ENCODE data around the gene GALNT17. TPM values are rescaled to one million over a fixed set of nuclear protein-coding genes. Genes with fewer than 3 reads are reported as not detected.

Gene GALNT17
- total and polyA plus RNA-seq, 3 experiments from 2014 or later, result not detected

DNA sequence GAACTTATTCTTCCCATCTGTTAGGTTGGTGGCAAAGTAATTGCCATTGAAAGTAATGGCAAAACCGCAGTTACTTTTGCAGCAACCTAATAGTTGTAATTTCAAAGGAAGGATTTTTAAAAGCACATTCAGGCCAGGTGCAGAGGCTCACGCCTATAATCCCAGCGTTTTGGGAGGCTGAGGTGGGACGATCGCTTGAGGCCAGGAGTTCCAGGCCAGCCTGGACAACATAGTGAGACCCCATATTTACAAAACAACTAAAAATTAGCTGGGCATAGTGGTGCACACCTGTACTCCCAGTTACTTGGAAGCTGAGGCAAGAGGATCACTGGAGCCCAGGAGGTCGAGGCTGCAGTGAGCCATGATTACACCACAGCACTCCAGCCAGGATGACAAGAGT, 374.9 kb downstream of the GALNT17 start:
- Histone ChIP-seq H3K27me3 (ENCODE audit: insufficient read depth, low read length, poor library complexity, severe bottlenecking) (no peaks in the 10 kb centered on the region), H3K4me3 (ENCODE audit: low read length) (no peak overlapping the region), H3K4me1 (ENCODE audit: insufficient read depth, low read length) (no peaks in the 10 kb centered on the region), H3K9me3 (ENCODE audit: low read length) (no peaks in the 10 kb centered on the region), H3K36me3 (ENCODE audit: insufficient read depth, low read length) (no peaks in the 10 kb centered on the region), H3K27ac (ENCODE audit: low read depth, low read length) (no peak overlapping the region)
- ChIA-PET POLR2A (no interaction called here), CTCF (no interaction called here)
- Mint-ChIP-seq H3K4me3 (no peak overlapping the region), H3K9me3 (peaks cover 2 to 19% (median 9%) of the 10 kb centered on the region in 5 donors), H3K36me3 (no peaks in the 10 kb centered on the region), H3K27me3 (no peaks in the 10 kb centered on the region), H3K27ac (no peak overlapping the region), H3K4me1 (no peaks in the 10 kb centered on the region)
- DNase-seq, result no peak

GRCh38 chr7:71507680-71508602, 376.0 kb downstream of the GALNT17 start:
- no peaks in the 10 kb centered on the region for H3K36me3 Mint-ChIP-seq
- DNase-seq, result no peak
- no peaks in the 10 kb centered on the region for H3K4me1 Mint-ChIP-seq
- Histone ChIP-seq H3K27me3 (ENCODE audit: insufficient read depth, low read length, poor library complexity, severe bottlenecking) (no peaks in the 10 kb centered on the region), H3K4me1 (ENCODE audit: insufficient read depth, low read length) (no peaks in the 10 kb centered on the region), H3K4me3 (ENCODE audit: low read length) (no peak overlapping the region), H3K9me3 (ENCODE audit: low read length) (no peaks in the 10 kb centered on the region), H3K27ac (ENCODE audit: low read depth, low read length) (no peak overlapping the region), H3K36me3 (ENCODE audit: insufficient read depth, low read length) (no peaks in the 10 kb centered on the region)
- CTCF ChIA-PET, result no interaction called here
- H3K9me3 Mint-ChIP-seq, result peaks cover under 1 to 13% (median 4%) of the 10 kb centered on the region in 5 donors
- POLR2A ChIA-PET, result no interaction called here
- H3K27me3 Mint-ChIP-seq, result no peaks in the 10 kb centered on the region
- H3K27ac Mint-ChIP-seq, result no peak overlapping the region
- H3K4me3 Mint-ChIP-seq, result no peak overlapping the region

GRCh38 chr7:71509381-71509780, 377.4 kb downstream of the GALNT17 start:
- Histone ChIP-seq H3K4me3 (ENCODE audit: low read length) (no peak overlapping the region), H3K9me3 (ENCODE audit: low read length) (no peaks in the 10 kb centered on the region), H3K27ac (ENCODE audit: low read depth, low read length) (no peak overlapping the region), H3K36me3 (ENCODE audit: insufficient read depth, low read length) (no peaks in the 10 kb centered on the region), H3K27me3 (ENCODE audit: insufficient read depth, low read length, poor library complexity, severe bottlenecking) (no peaks in the 10 kb centered on the region), H3K4me1 (ENCODE audit: insufficient read depth, low read length) (no peaks in the 10 kb centered on the region)
- Mint-ChIP-seq H3K9me3 (peaks cover 4 to 14% (median 7%) of the 10 kb centered on the region in 5 donors), H3K4me3 (no peak overlapping the region), H3K36me3 (no peaks in the 10 kb centered on the region), H3K4me1 (no peaks in the 10 kb centered on the region), H3K27me3 (no peaks in the 10 kb centered on the region), H3K27ac (no peak overlapping the region)
- CTCF ChIA-PET, result no interaction called here
- DNase-seq, result no peak
- POLR2A ChIA-PET, result no interaction called here

DNA sequence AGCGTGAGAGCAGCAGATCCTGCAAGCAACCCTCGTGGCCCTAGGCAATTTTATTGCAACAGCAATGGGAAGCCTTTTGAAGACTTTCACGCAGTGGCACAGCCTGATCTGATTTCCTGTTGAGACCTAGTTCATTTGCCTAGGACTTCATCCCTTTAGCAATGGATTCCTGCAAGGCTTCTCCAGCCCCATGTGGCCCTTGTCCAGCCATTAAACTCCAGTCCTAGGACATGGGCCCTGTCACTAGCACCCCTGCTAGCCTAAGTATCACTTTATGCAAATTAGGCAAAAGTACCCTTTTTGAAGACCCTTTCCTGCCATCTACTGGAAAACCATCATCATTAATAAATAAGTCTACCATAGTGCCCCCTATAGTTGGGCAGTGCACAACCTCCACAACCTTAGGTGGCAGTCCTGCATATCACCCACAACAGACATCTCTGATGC, 379.4 kb downstream of the GALNT17 start:
- Mint-ChIP-seq H3K27ac (no peak overlapping the region), H3K4me3 (no peak overlapping the region)
- POLR2A ChIA-PET, result no interaction called here

GRCh38 chr7:71517940-71518699, 386.2 kb downstream of the GALNT17 start:
- Mint-ChIP-seq H3K36me3 (no peaks in the 10 kb centered on the region), H3K27ac (no peak overlapping the region), H3K27me3 (no peaks in the 10 kb centered on the region), H3K4me1 (no peaks in the 10 kb centered on the region), H3K4me3 (no peak overlapping the region), H3K9me3 (peaks cover 9 to 32% (median 20%) of the 10 kb centered on the region in 5 donors)
- Histone ChIP-seq H3K4me3 (ENCODE audit: low read length) (no peak overlapping the region), H3K27ac (ENCODE audit: low read depth, low read length) (no peak overlapping the region), H3K27me3 (ENCODE audit: insufficient read depth, low read length, poor library complexity, severe bottlenecking) (no peaks in the 10 kb centered on the region), H3K4me1 (ENCODE audit: insufficient read depth, low read length) (no peaks in the 10 kb centered on the region), H3K9me3 (ENCODE audit: low read length) (no peaks in the 10 kb centered on the region), H3K36me3 (ENCODE audit: insufficient read depth, low read length) (no peaks in the 10 kb centered on the region)
- ChIA-PET POLR2A (no interaction called here), CTCF (no interaction called here)
- no peak for DNase-seq

More for the DNA sequence above, 379.4 kb downstream of the GALNT17 start:
- H3K4me1 Mint-ChIP-seq, result no peaks in the 10 kb centered on the region
- Histone ChIP-seq H3K27me3 (ENCODE audit: insufficient read depth, low read length, poor library complexity, severe bottlenecking) (no peaks in the 10 kb centered on the region), H3K9me3 (ENCODE audit: low read length) (no peaks in the 10 kb centered on the region), H3K27ac (ENCODE audit: low read depth, low read length) (no peak overlapping the region), H3K4me3 (ENCODE audit: low read length) (no peak overlapping the region), H3K4me1 (ENCODE audit: insufficient read depth, low read length) (no peaks in the 10 kb centered on the region), H3K36me3 (ENCODE audit: insufficient read depth, low read length) (no peaks in the 10 kb centered on the region)
- H3K9me3 Mint-ChIP-seq, result peaks cover 4 to 16% (median 14%) of the 10 kb centered on the region in 5 donors
- no peaks in the 10 kb centered on the region for H3K36me3 Mint-ChIP-seq
- DNase-seq, result no peak
- no peaks in the 10 kb centered on the region for H3K27me3 Mint-ChIP-seq
- CTCF ChIA-PET, result no interaction called here

DNA sequence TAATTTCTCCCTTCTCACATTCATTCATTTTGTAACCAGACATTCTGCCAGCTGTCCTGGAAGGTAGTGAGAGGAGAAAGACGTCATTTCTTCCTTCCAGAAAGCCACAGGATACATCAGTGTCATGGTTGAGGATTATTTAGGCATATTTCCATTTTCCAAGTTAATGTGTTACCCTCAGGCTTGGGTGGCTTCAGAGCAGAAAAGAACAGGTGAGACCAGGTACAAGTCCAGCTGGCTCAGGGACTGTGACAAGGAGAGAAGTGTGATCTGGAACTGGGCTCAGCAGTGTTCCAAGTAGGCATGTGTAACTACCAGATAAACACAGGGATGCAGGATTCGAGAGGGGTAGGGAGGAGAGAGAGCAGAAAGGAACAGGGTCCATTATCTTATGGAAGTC, 386.9 kb downstream of the GALNT17 start:
- Histone ChIP-seq H3K36me3 (ENCODE audit: insufficient read depth, low read length) (no peaks in the 10 kb centered on the region), H3K27me3 (ENCODE audit: insufficient read depth, low read length, poor library complexity, severe bottlenecking) (no peaks in the 10 kb centered on the region)
- CTCF ChIA-PET, result no interaction called here

DNA sequence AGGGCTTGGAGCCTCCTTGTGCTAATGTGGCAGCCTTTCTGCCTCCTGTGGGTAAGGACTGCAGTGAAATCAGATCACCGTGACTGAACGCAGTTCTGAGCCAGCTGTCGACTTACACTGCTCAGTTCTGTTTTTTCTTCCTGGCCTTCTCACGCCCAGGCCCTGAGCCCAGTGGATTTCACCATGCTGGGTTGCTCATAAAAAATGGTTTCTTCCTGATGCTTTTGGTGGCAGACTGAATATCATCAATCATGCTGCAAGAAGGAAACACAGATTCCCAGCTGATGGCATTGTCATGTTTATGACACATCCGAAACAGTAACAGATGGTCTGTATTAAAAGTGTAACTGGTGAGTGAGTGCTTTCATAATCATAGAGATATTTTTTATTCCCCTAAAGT, 389.6 kb downstream of the GALNT17 start:
- H3K9me3 ChIP-seq (ENCODE audit: low read length), result no peaks in the 10 kb centered on the region
- CTCF ChIA-PET, result no interaction called here
- DNase-seq, result no peak
- H3K27ac ChIP-seq (ENCODE audit: low read depth, low read length), result no peak overlapping the region
- POLR2A ChIA-PET, result no interaction called here
- H3K4me1 ChIP-seq (ENCODE audit: insufficient read depth, low read length), result no peaks in the 10 kb centered on the region
- H3K36me3 ChIP-seq (ENCODE audit: insufficient read depth, low read length), result no peaks in the 10 kb centered on the region
- H3K4me1 Mint-ChIP-seq, result no peaks in the 10 kb centered on the region
- H3K27me3 ChIP-seq (ENCODE audit: insufficient read depth, low read length, poor library complexity, severe bottlenecking), result no peaks in the 10 kb centered on the region
- H3K4me3 ChIP-seq (ENCODE audit: low read length), result no peak overlapping the region
- no peak overlapping the region for H3K27ac Mint-ChIP-seq
- no peak overlapping the region for H3K4me3 Mint-ChIP-seq
- no peaks in the 10 kb centered on the region for H3K36me3 Mint-ChIP-seq
- H3K27me3 Mint-ChIP-seq, result peaks cover 0 to 1% of the 10 kb centered on the region in 2 donors
- H3K9me3 Mint-ChIP-seq, result peaks cover 0 to 22% (median 17%) of the 10 kb centered on the region in 5 donors

More for the DNA sequence above, 386.9 kb downstream of the GALNT17 start:
- H3K4me3 ChIP-seq (ENCODE audit: low read length), result no peak overlapping the region
- H3K27ac ChIP-seq (ENCODE audit: low read depth, low read length), result no peak overlapping the region
- no peak for DNase-seq
- Mint-ChIP-seq H3K27me3 (no peaks in the 10 kb centered on the region), H3K4me3 (no peak overlapping the region), H3K9me3 (peaks cover 9 to 30% (median 17%) of the 10 kb centered on the region in 5 donors), H3K27ac (no peak overlapping the region), H3K36me3 (no peaks in the 10 kb centered on the region), H3K4me1 (no peaks in the 10 kb centered on the region)
- H3K4me1 ChIP-seq (ENCODE audit: insufficient read depth, low read length), result no peaks in the 10 kb centered on the region
- H3K9me3 ChIP-seq (ENCODE audit: low read length), result no peaks in the 10 kb centered on the region
- POLR2A ChIA-PET, result no interaction called here

DNA sequence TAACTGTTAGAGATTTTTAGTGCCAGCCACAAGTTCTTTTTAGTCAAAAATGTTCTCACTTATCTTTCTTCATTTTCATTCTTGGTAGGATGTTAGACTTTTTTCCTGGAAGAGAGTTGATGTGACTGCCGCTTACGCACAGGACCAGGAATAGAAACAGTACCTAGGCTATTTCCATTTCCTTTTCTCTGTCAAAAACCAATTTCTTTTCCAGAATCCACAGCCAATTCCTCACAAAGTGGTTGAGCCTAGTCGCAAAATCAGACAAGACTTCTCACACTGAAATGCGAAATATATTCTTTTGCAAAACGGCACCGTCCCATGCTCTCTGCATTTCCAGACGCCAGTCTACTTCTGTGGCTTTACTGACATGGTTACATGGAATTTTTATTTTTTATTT, 394.2 kb downstream of the GALNT17 start:
- Mint-ChIP-seq H3K27ac (no peak overlapping the region), H3K4me3 (no peak overlapping the region), H3K4me1 (no peaks in the 10 kb centered on the region), H3K9me3 (peaks cover 0 to 16% (median 8%) of the 10 kb centered on the region in 5 donors), H3K27me3 (peaks cover 0 to 1% of the 10 kb centered on the region in 2 donors), H3K36me3 (no peaks in the 10 kb centered on the region)
- Histone ChIP-seq H3K4me3 (ENCODE audit: low read length) (no peak overlapping the region), H3K4me1 (ENCODE audit: insufficient read depth, low read length) (no peaks in the 10 kb centered on the region), H3K27me3 (ENCODE audit: insufficient read depth, low read length, poor library complexity, severe bottlenecking) (no peaks in the 10 kb centered on the region), H3K9me3 (ENCODE audit: low read length) (no peaks in the 10 kb centered on the region), H3K27ac (ENCODE audit: low read depth, low read length) (no peak overlapping the region), H3K36me3 (ENCODE audit: insufficient read depth, low read length) (no peaks in the 10 kb centered on the region)
- DNase-seq, result no peak
- CTCF ChIA-PET, result no interaction called here
- POLR2A ChIA-PET, result no interaction called here

All from CD8-positive, alpha-beta memory T cell (primary cell).